Endothelial cell of umbilical vein (primary cell): ENCODE data around the gene MBOAT1. TPM values are rescaled to one million over a fixed set of nuclear protein-coding genes. Genes with fewer than 3 reads are reported as not detected.

ENCODE experiments used
- BruUV-seq: library from RNA; stranded (reverse); fragments of 400-500 nt; replicated peaks from 2 replicates; lab custom pipeline; 2021; lab: Mats Ljungman, UMichigan
- CTCF ChIA-PET: fragments of 300-600, 350-600 bp; sonication (Branson Sonifier 250); formaldehyde crosslinking; loops from one replicate; lab custom pipeline; 2021; ENCODE audit warnings: antibody characterized with exemption, inconsistent platforms; lab: Charles Lee
- POLR2A ChIA-PET: fragments of 300-600, 350-600 bp; sonication (Branson Sonifier 250); formaldehyde crosslinking; loops from one replicate; lab custom pipeline; 2021; ENCODE audit warnings: antibody characterized with exemption, inconsistent platforms; lab: Charles Lee
- DNase-seq: peaks from one replicate; pipeline ENCODE4 v3.0.0-alpha.2; 2011; ENCODE audit warnings: low read depth, low spot score
- FAIRE-seq: peaks from 2 replicates; lab custom pipeline; 2011; peaks lifted over from hg19 to GRCh38; lab: Jason Lieb, UNC
- H2AFZ ChIP-seq: 2 replicates; pipeline ENCODE4 v1.6.0; 2012; ENCODE audit warnings: low read depth, low read length, control low read depth, inconsistent platforms
- H3K27ac ChIP-seq: 2 replicates; pipeline ENCODE4 v1.5.1; 2011; ENCODE audit warnings: low read depth, mild to moderate bottlenecking, control low read depth, low read length, moderate library complexity; ENCODE audit not compliant: insufficient read depth
- H3K27me3 ChIP-seq, 2 experiments: 2 replicates each; pipeline versions ENCODE4 v1.6.0 to v1.6.1; 2011; ENCODE audit warnings: low read length in 2 of 2, mixed read lengths in 1 of 2; ENCODE audit not compliant: control insufficient read depth in 2 of 2, insufficient read depth in 2 of 2
- H3K36me3 ChIP-seq, 2 experiments: 2 replicates in 1 of 2; 3 replicates in 1 of 2; pipeline ENCODE4 v1.5.1; 2011; ENCODE audit warnings: low read length in 2 of 2, mild to moderate bottlenecking in 1 of 2, moderate library complexity in 1 of 2; ENCODE audit not compliant: control insufficient read depth in 2 of 2, insufficient read depth in 2 of 2; ENCODE audit errors: extremely low read depth in 1 of 2
- H3K4me1 ChIP-seq: 3 replicates; pipeline ENCODE4 v1.5.1; 2011; ENCODE audit warnings: mild to moderate bottlenecking, low read length; ENCODE audit not compliant: control insufficient read depth, insufficient read depth; ENCODE audit errors: extremely low read depth
- H3K4me2 ChIP-seq: 2 replicates; pipeline ENCODE4 v1.6.1; 2011; ENCODE audit warnings: low read length, control low read depth, mixed read lengths; ENCODE audit not compliant: insufficient read depth
- H3K4me3 ChIP-seq, 3 experiments: fragments of 200-600 bp in 1 of 3; sonication (generic), shearing (Covaris generic) in 1 of 3; replicated peaks in 1 of 3; 2 replicates each; pipeline ENCODE4 v1.5.1; 2011 to 2016; ENCODE audit warnings: control low read depth in 3 of 3, low read length in 3 of 3, mild to moderate bottlenecking in 2 of 3, inconsistent platforms in 1 of 3, low read depth in 1 of 3, moderate library complexity in 1 of 3; ENCODE audit not compliant: insufficient read depth in 1 of 3
- H3K79me2 ChIP-seq: 2 replicates; pipeline ENCODE4 v1.6.0; 2012; ENCODE audit warnings: low read length, inconsistent platforms; ENCODE audit not compliant: control insufficient read depth, insufficient read depth
- H3K9ac ChIP-seq: replicated peaks from 2 replicates; pipeline ENCODE3; 2011; ENCODE audit warnings: low read length, control low read depth; ENCODE audit not compliant: insufficient read depth; ENCODE audit errors: extremely low read depth
- H3K9me1 ChIP-seq: replicated peaks from 3 replicates; pipeline ENCODE4 v1.6.0; 2011; ENCODE audit warnings: mild to moderate bottlenecking, low read length; ENCODE audit not compliant: control insufficient read depth, insufficient read depth; ENCODE audit errors: extremely low read depth
- H3K9me3 ChIP-seq: replicated peaks from 2 replicates; pipeline ENCODE4 v1.5.1; 2012; ENCODE audit warnings: low read length, inconsistent platforms; ENCODE audit not compliant: control insufficient read depth, insufficient read depth
- H4K20me1 ChIP-seq: replicated peaks from 2 replicates; pipeline ENCODE3; 2011; ENCODE audit warnings: mild to moderate bottlenecking, low read length; ENCODE audit not compliant: control insufficient read depth, insufficient read depth; ENCODE audit errors: extremely low read depth
- CTCF ChIP-seq, 2 donors: IDR thresholded peaks; 1 replicate in 1 of 2; 2 replicates in 1 of 2; pipeline ENCODE4 v1.5.1; 2011; ENCODE audit warnings: low read length in 2 of 2, mild to moderate bottlenecking in 2 of 2, moderate library complexity in 2 of 2, control low read depth in 1 of 2, inconsistent platforms in 1 of 2, low read depth in 1 of 2; ENCODE audit not compliant: insufficient read depth in 1 of 2; ENCODE audit errors: extremely low read depth in 1 of 2
- EZH2 ChIP-seq: IDR thresholded peaks from 2 replicates; pipeline ENCODE4 v1.6.1; 2012; ENCODE audit warnings: borderline replicate concordance, low read depth, mild to moderate bottlenecking, moderate library complexity, low read length, inconsistent platforms; ENCODE audit not compliant: severe bottlenecking
- FOS ChIP-seq: IDR thresholded peaks from 2 replicates; pipeline ENCODE4 v1.6.1; 2011; ENCODE audit warnings: mild to moderate bottlenecking, low read length, moderate library complexity, borderline replicate concordance; ENCODE audit not compliant: insufficient read depth
- GATA2 ChIP-seq: IDR thresholded peaks from 2 replicates; pipeline ENCODE4 v1.7.0; 2011; ENCODE audit warnings: low read depth, mild to moderate bottlenecking, moderate library complexity, mixed read lengths, low read length; ENCODE audit not compliant: insufficient read length, insufficient read depth
- JUN ChIP-seq: IDR thresholded peaks from 2 replicates; pipeline ENCODE4 v1.6.1; 2011; ENCODE audit warnings: borderline replicate concordance, low read depth; ENCODE audit not compliant: insufficient read length, insufficient read depth
- MAX ChIP-seq: IDR thresholded peaks from 2 replicates; pipeline ENCODE4 v1.6.1; 2011; ENCODE audit not compliant: insufficient read depth, insufficient read length
- MYC ChIP-seq: IDR thresholded peaks from one replicate; pipeline ENCODE4 v1.6.1; 2011; ENCODE audit warnings: mild to moderate bottlenecking, low read depth, low read length
- POLR2A ChIP-seq: IDR thresholded peaks from 2 replicates; pipeline ENCODE4 v1.6.1; 2012; ENCODE audit warnings: low read depth, mild to moderate bottlenecking, control low read depth, low read length
- POLR2AphosphoS5 ChIP-seq: IDR thresholded peaks from 2 replicates; pipeline ENCODE4 v1.6.1; 2012; ENCODE audit warnings: low read depth, mild to moderate bottlenecking, control low read depth, low read length, moderate library complexity; ENCODE audit not compliant: insufficient read depth
- dilution Hi-C: fragments of 300-500 bp; cut with MboI; formaldehyde crosslinking; loops from one replicate; pipeline ENCODE4 v1.15.0; 2019; ENCODE audit warnings: low sequenced_read_pairs; ENCODE audit not compliant: extremely low pct_ligation_motif_present
- intact Hi-C: fragments of 100-400 bp; cut with micrococcal nuclease; formaldehyde crosslinking; loops from one replicate; pipeline ENCODE4 v1.10.0; 2022
- polyA plus RNA-seq, 4 experiments: library from polyadenylated mRNA; depleted of rRNA in 3 of 4; stranded (reverse) in 3 of 4; unstranded in 1 of 4; fragments of >200 nt; gene quantifications; 2 replicates each; pipeline versions ENCODE4 v1.2.1 to v1.2.3, GENCODE V29; 2011 to 2012; ENCODE audit warnings: missing spikeins in 1 of 4
- total RNA-seq: library from RNA; stranded (reverse); gene quantifications from 2 replicates; pipeline ENCODE4 v1.2.3, GENCODE V29; 2021

MBOAT1 gene
- total and polyA plus RNA-seq, 2 donors (not counting 3 experiments of a cell fraction or from before 2014, with no cell fraction given) = 2.1 to 5.4 TPM

GRCh38 chr6:20102397-20103073 is 109.7 kb downstream of the MBOAT1 start:
- Histone ChIP-seq H3K36me3 (no peaks in the 10 kb centered on the region), H3K9me3 (no peaks in the 10 kb centered on the region), H3K4me3 (no peak overlapping the region), H3K9me1 (no peaks in the 10 kb centered on the region), H2AFZ (no peak overlapping the region), H3K27me3 (no peaks in the 10 kb centered on the region), H3K27ac (no peak overlapping the region), H3K79me2 (no peaks in the 10 kb centered on the region), H3K4me2 (no peak overlapping the region), H4K20me1 (no peaks in the 10 kb centered on the region), H3K9ac (no peak overlapping the region), H3K4me1 (no peaks in the 10 kb centered on the region)
- intact Hi-C loops = no loop called here
- ChIA-PET POLR2A (no interaction called here), CTCF (interaction anchor here (1.4 kb wide), 1 partner anchor 24 kb away, joined by 4 read pairs; no protein-coding TSS in a partner anchor)
- BruUV-seq = no TSS peak
- no peak for TF ChIP-seq GATA2
- TF ChIP-seq POLR2A = no peak
- TF ChIP-seq POLR2AphosphoS5 = no peak
- TF ChIP-seq CTCF (IDR thresholded peaks at IDR 0.05; ENCODE audit: extremely low read depth in 1 of 2, insufficient read depth in 1 of 2, low read depth in 1 of 2, low read length in 2 of 2) = no peak
- TF ChIP-seq EZH2 = no peak
- TF ChIP-seq JUN = no peak
- no peak for TF ChIP-seq MAX
- no peak for TF ChIP-seq MYC
- no peak for TF ChIP-seq FOS
- DNase-seq (no peak), FAIRE-seq (no peak)
- dilution Hi-C loops = no loop called here
